T-helper 2 cell (primary cell): ENCODE results near the gene CDH16.
A peak's percentile ranks its signal among the peaks of the same experiment; 100 is the strongest.
"Not testable (repeated sequence)": the region's sequence is repeated elsewhere in the genome, so short reads cannot be mapped to it uniquely, and the experiment has no call there.

ENCODE experiments used
- DNase-seq, 5 experiments: peaks; one replicate each; pipeline versions ENCODE4 v3.0.0 to v3.0.0-alpha.2; 2012 to 2022

Gene CDH16

DNA sequence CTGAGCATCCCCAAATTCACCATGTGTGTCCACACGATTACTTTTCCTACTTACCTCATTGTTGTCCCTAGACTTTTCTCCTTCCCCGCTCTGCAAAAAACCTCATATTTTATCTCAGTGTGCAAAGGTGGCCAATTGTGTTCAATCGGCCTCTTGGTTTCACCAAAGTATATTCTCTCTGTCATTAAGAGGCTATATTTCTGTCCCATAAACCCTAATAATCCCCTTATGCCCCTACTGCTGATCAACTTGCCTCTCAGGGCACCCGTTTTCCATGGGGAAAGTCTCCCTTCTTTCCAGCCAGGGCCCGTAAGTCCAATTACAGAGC lies 28.3 kb upstream of the CDH16 start:
- no peak for DNase-seq

DNA sequence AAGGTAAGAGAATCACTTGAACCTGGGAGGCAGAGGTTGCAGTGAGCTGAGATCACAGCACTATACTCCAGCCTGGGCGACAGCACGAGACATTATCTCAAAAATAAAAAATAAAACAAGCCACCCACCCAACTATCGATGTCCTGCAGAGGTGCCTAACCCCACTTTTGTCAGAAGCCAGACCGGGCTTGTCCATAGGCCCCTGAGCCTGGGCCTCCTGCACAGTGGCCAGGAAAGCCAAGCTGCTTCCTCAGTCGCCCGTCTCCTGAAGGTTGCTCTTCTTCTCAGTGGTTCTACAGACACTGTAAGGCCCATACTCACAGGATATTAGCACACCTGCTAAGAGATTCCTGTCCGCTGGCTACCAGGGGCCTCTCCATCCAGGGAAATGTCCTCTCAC lies 27.9 kb upstream of the CDH16 start:
- no peak for DNase-seq

DNA sequence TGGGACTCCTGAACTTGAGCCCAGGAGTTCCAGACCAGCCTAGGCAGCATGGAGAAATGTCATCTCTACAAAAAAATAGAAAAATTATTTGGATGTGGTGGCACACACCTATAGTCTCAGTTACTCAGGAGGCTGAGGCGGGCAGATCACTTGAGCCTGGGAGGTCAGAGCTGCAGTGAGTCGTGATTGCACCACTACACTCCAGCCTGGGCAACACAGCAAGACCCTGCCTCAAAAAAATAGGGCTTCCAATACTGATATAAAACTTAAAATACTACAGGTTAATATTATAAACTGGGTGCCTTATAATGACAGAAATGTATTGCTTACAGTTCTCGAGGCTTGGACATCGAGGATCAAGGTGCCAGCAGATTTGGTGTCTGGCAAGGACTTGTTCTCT lies 27.3 kb upstream of the CDH16 start:
- no peak for DNase-seq

DNA sequence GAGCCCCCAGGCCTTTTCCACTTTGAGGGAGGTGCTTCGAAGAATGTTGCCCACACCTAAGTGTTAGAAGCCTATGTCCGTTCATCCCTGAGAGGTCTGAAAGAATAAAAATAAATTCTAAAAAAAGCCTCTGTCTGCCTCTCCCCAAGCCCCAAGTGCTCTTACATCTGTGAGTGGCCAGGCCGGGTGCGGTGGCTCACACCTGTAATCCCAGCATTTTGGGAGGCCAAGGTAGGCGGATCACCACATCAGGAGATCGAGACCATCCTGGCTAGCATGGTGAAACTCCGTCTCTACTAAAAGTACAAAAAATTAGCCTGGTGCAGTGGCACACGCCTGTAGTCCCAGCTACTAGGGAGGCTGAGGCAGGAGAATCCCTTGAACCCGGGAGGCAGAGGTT lies 26.3 kb upstream of the CDH16 start:
- not testable (repeated sequence) for DNase-seq

DNA sequence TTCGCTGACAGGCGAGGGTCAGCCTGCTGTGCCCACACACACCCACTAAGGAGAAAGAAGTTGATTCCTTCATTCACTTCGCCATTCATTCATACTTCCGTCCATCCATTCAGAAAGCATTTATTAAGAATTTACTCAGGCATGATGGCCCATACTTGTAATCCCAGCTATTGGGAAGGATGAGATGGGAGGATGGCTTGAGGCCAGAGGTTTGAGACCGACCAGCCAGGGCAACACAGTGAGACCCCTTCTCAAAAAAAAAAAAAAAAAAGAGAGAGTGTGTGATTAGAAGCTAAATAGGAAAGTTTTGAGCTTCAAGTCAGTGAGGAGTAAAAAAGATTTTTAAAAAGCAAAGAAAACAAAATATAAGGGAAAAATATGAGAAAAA lies 25.4 kb upstream of the CDH16 start:
- no peak for DNase-seq

DNA sequence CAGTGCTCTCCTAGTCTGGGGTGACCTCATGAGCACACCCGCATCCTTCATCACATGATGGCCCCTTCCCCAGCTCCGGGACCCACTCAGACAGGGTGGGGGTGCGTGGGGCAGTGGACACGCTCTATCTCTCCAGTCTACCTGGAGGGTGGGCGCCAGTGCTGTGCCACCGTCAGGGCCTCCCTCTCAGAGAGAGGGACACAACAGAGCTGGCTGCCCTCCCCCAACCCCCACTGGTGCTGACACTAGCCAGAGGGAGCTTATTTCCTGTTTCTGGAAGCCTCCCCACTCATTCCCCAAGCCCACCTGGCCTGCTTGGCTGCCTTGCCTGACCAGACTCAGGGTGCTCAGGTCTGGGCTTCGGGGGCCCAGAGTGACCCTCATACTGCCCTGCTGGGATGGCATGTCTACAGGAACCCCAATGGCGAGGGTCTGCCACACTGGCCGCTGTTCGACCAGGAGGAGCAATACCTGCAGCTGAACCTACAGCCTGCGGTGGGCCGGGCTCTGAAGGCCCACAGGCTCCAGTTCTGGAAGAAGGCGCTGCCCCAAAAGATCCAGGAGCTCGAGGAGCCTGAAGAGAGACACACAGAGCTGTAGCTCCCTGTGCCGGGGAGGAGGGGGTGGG lies 24.9 kb upstream of the CDH16 start:
- no peak for DNase-seq

DNA sequence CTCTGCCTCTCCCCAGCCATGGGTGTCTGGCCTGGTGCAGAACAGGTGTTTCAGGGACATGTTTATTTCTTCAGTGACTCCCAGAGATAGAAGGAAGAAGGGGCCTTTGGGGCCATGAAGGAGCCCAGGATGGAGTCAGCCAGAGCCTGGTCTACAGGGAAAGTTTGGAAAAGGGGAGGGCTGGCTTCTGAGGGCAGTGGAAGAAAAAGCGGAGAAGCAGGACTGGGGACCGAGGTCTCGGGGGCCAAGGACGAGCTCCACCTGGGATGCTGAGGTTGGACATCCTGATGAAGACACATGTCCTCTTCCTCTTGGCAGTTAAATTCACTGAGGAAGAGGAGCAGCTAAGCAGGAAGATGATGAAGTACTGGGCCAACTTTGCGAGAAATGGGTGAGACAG lies 24.3 kb upstream of the CDH16 start:
- no peak for DNase-seq

DNA sequence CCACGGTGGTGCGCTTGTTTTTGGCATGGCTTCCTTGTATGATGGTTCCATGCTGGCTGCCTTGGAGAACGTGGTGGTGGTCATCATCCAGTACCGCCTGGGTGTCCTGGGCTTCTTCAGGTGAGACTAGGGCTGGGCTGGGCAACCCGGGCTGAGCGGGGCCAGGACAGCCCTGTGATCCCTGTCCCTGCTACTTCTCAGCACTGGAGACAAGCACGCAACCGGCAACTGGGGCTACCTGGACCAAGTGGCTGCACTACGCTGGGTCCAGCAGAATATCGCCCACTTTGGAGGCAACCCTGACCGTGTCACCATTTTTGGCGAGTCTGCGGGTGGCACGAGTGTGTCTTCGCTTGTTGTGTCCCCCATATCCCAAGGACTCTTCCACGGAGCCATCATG lies 21.6 kb upstream of the CDH16 start:
- no peak for DNase-seq

DNA sequence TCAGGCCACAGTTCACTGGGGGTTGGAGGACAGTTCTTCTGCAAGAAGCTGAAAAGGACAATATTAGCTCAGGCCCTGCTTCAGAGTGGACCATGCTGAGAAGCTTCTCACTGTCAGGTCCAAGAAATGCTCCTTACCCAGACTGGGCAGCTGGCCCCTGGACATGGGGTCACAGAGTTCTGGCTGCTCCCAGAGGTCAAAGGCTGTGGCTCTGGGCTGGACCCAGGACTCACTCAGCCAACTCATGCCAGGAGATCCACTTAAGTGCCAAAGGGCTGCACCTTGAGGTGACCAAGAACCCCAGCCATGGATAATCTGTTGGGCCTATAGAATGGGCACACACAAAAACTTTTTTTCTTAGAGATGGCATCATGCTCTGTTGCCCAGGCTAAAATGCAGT lies 20.7 kb upstream of the CDH16 start:
- no peak for DNase-seq

DNA sequence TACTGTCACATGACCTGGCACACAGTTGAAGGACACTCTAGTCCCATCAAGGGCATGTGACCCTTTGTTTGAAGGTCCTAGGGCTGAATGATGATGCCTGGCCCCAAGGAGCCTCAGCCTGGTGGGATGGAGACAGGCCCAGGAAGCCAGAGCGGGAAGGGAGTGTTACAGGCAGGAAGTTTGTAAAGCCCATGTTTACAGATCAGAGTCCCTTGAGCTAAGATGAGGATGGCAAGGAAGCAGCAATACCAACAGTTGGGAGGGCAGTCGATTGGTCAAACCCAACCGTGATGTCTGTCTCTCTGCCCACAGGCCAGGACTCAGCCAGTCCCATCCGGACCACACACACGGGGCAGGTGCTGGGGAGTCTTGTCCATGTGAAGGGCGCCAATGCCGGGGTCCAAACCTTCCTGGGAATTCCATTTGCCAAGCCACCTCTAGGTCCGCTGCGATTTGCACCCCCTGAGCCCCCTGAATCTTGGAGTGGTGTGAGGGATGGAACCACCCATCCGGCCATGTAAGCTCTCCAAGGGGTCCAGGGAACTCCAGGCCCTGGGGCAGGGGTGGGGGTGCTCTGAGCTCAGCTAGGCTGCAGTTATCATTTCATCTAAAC lies 19.1 kb upstream of the CDH16 start:
- DNase-seq = no peak

DNA sequence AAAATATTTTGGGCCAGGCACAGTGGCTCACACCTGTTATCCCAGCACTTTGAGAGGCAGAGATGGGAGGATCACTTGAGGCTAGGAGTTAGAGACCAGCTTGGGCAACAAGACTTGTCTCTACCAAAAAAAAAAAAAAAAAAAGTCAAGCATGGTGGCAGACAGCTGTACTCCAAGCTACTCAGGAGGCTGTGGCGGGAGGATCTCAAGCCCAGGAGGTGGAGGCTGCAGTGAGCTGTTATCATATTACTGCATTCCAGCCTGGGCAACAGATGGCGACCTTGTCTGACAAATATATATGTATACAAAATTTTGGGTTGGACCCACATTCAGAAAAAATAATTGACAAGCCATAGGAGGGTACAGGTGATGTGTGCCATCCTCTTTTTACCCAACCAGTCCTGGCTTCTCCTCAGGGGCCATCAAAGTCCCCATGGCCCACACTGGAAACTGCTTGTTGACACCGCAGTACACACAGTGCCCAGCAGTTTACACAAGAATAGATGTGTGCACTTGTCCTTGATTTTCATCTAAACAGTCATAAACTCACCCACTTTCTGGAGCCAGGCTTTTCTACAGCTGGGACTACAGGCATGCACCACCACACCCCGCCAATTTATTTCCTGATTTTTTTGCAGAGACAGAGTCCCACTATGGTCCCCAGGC lies 18.3 kb upstream of the CDH16 start:
- peak in 1 of 5 experiments; percentile 27 for DNase-seq

DNA sequence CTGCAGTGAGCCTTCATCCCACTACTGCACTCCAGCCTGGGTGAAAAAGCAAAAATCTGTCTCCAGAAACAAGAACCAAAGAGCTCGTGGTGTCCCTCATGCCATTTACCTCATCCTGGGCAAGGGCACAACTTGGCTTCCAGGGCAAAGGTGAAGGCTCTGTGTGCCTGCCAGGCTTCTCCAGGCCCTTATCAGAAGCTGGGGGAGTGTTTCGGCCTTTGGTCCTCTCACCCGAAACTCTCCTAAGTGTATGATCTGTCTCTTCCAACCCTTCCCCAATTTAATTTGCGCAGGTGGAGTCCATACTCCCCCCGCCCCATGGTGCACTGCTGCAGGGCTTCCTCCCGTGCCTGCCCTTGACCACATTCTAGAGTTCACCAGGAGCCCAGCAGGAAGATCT lies 17.8 kb upstream of the CDH16 start:
- DNase-seq = no peak

DNA sequence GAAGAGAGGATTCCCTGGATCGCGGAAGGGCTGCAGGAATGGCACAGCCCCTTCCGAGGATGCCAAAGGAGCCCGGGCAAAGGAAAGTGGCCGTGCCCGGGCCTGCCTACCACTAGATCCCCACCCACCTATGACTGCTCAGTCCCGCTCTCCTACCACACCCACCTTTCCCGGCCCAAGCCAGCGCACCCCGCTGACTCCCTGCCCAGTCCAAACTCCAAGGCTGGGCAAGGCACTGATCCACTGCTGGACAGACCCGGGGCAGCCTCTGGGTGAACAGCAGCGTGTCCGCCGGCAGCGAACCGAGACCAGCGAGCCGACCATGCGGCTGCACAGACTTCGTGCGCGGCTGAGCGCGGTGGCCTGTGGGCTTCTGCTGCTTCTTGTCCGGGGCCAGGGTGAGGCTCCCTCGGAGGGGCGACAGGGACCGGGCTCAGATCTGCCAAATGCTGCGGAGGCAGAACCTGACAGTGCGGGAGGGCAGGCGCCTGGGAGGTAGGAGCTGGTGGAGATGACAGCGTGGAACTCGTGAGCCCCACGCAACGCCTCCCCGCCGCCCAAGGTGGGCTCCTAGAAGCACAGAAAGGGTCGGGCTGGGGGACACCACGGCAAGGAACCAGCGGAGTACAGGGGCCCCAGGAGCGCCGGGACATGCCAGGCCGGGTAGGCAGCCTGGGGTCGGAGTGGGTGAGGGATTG lies 16.8 kb upstream of the CDH16 start, which contains the start of gene CES2:
Gene CES2 (plus strand): TSS at position 203 of the 698 bp plus-strand sequence. CDS start 120 bp downstream, at position 323.
- no peak for DNase-seq

DNA sequence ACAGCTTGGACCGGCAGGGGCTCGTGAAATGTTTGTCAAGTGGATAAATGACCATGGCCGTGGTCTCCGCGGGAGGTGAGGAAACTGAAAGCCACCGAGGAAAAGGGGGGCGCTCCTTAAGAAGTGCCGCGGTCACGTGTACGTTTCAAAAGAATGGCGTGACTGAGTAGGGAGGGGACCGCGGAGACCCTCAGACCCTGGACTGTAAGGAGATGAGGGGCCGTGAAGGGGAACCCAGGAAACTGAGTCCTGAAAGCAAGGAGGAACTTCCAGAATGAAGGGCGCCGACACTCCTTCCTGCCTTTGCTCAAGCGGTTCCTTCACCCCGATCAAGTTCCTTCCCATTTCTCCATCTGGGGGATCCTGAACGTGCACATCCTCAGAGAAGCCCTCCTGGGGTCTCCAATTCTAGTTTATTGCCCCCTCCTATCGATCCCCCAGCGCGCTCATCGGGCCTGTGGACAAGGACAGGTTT lies 16.2 kb upstream of the CDH16 start:
- not testable (repeated sequence) for DNase-seq

DNA sequence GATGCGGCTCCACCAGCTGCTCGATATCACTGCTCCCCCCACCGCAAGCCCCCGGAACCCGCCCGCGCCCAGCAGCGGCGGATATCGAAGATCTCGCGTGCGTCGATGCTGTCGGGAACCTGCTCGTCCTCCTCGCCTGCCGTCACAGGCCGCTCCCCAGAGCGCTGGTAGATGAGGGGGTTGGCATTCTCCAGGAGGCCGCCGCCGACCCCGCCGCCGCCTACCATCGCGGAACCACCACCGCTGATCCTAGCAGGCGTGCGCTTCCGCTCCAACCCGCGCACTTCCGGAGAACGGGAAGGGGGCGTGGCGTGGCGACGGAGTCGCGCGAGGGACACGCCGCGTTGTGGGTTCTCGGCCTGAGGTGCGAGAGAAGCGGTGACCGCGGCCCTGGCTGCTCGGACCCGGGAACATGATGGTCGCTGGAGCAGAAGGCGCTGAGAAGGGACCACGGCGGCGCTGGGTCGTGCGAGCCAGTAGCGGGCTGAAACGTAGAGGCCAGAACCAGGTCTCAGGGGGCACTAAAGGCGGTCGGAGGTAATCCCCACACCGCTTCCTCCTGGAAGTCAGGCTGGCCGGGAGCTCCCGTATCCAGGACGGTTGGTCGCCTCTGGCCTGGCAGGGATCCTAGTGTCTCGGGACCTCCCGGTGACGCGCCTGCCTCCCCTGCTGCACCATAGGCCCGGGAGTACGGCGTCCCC lies 15.6 kb upstream of the CDH16 start, which contains the start of gene CIAO2B:
Gene CIAO2B (minus strand): TSS at position 265 of the 701 bp plus-strand sequence. CDS start 38 bp downstream, at position 227.
- peak; percentile 80 to 92 (median 85) for DNase-seq

DNA sequence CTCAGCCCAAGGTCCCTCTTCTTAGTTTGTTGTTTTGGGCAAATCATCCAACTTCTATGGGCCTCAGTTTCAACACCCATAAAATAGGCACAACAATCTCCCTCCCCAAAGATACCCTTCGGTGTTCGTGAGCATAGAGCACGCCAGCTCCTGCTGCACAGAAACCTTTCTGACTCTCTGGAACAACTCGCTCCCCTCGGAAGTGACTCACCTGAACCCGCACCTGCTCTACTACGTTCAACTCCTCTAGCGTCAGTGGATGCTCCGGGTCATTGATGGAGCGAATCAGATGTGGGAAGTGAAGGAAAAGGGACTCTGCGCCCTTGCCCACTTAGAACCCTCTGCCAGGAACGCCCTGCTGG lies 15.1 kb upstream of the CDH16 start:
- DNase-seq = peak in 1 of 5 experiments; percentile 37

DNA sequence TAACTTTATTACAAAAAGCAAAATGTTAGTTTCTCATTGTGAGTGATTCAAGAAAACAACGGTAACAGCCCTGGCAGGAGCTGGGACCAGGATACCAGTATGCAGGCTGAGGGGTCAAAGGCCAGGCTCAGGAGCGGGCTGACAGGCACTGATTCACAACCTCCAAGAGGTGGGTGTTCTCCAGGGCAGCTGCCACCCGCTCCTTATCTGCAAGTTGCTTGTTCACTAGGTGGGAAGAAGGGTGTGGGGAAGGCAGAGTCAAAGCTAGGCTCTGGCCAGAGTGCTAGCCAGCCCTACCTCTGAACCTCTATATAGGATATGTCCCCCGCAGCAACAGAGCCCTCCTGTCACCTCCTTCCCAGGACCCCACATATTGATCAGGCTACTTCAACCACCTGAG lies 13.4 kb upstream of the CDH16 start:
- no peak for DNase-seq

DNA sequence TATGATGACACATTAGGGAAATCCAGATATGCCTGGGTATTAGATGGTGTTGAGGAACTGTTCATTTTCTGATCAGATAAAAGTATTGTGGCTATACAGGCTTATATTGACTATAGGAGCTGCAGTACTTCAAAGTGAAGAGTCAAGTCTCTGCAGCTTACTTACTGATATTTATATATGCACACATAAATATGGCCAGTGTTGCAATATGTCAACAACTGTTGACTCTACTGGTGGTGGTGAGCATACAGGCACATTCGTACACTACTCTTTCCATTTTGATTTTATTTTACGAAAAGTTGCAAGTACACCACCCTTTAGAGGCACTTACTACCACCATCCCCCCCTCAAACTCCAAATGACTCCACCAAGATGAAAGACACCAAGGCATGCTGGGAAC lies 13.0 kb upstream of the CDH16 start:
- peak in 1 of 5 experiments; percentile 16 for DNase-seq

DNA sequence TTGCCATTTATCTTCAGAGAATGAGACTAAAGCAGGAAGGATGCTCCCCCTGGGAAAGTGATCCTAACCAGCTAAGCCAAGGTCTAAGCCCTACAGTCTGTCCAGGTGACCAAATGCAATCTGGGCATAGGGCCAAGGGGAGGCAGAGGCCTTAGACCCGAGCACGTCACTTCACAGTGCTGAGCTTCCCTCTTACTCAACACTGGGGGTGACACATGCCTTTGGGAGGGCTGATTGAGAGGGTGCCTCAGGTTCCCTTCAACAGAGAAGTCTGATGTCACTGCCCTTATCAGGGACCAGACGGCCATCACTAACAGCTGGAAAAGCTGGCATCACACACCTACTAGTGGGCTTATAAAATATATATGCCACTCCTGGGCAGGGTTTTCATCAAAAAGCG lies 11.5 kb upstream of the CDH16 start:
- DNase-seq = no peak

DNA sequence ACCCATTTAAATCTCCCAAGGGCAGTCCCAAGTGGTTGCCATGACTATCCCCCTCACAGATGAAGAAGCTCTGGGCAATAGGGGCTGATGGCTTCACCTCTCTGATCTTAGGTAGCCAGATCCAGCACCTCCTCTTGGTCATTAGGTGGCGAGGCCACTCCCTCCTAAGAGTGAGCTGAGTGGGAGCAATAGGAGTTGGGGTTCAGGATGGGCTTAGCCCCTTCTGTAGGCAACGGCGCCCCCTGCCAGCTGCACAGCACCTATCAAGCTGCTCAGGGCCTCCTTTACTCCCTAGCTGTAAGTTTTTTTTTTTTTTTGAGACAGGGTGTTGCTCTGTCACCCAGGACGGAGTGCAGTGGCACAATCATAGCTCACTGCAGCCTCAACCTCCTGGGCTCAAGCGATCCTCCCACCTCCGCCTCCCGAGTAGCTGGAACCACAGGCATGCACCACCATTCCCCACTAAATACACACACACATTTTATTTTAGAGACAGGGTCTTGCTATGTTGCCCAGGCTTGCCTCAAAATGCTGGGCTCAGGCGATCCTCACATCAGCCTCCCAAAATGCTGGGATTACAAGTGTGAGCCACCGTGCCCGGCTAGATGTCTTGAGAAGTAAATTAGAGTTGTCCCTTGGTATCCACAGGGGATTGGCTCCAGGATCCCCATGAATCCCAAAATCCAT lies 10.2 kb upstream of the CDH16 start:
- DNase-seq = peak in 1 of 5 experiments; percentile 55

DNA sequence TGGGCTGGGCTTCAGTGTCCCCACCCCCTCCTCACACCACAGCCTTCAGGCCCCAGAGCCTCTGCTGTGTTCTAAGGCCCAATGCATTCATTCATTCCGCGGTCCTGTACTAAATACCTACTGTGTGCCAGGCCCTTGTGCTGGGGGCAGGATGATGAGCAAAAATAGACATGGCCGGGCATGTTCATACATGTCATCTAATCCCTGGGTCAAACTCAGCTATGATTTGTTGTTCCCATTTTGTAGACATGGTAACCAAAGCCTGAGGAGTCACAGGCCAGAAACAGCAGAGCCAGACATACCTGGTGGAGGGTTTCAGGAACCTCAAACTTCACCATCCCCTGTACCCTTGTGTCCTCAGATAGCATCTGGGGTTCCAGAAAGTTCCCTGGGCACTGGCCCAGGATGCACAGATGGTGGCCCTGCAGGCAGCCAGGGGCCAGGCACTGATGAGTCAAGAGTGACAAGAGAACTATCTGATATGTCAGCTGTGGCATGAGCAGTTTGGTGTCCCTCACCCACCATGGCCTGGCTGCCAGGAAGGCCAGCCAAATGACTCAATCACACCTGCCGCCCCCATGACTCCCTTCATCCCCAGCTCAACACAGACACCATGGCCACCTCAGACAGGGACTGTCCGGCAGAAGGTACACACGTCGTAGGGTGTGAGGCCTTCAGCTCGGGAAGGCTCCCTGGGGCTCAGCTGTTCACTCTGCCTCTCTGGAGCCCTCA lies 9.4 kb upstream of the CDH16 start:
- DNase-seq = no peak
